DND-41 (cell line): ENCODE results near the gene RAD51B.

Experiments
- ATAC-seq: fragments of 200-7000 bp; cut with Tn5 transposase; 3 replicates; pipeline ENCODE4 v1.9.1; 2021; ENCODE audit warnings: low read depth; ENCODE audit not compliant: insufficient read depth
- DNase-seq: peaks from one replicate; pipeline ENCODE4 v3.0.0-alpha.2; 2020
- H2AFZ ChIP-seq: 2 replicates; pipeline ENCODE4 v1.6.0; 2012; ENCODE audit warnings: low read depth, low read length
- H3K27ac ChIP-seq: 2 replicates; pipeline ENCODE4 v1.5.1; 2012; ENCODE audit warnings: low read length, inconsistent platforms
- H3K27me3 ChIP-seq: fragments of 200-600 bp; sonication (generic); 2 replicates; pipeline ENCODE4 v1.6.0; 2012; ENCODE audit warnings: low read length, mild to moderate bottlenecking, inconsistent platforms; ENCODE audit not compliant: insufficient read depth, poor library complexity
- H3K36me3 ChIP-seq: 2 replicates; pipeline ENCODE4 v1.5.1; 2012; ENCODE audit warnings: low read length, inconsistent platforms; ENCODE audit not compliant: insufficient read depth
- H3K4me1 ChIP-seq: 2 replicates; pipeline ENCODE4 v1.5.1; 2012; ENCODE audit warnings: mild to moderate bottlenecking, low read length; ENCODE audit not compliant: insufficient read depth
- H3K4me2 ChIP-seq: 2 replicates; pipeline ENCODE4 v1.6.0; 2012; ENCODE audit warnings: mild to moderate bottlenecking, moderate library complexity, low read length, inconsistent platforms; ENCODE audit not compliant: insufficient read depth
- H3K4me3 ChIP-seq, 2 experiments: fragments of 200-600 bp in 1 of 2; shearing (Covaris generic) in 1 of 2; 2 replicates each; pipeline ENCODE4 v1.5.1; 2012 to 2016; ENCODE audit warnings: inconsistent platforms in 2 of 2, low read length in 2 of 2, mild to moderate bottlenecking in 2 of 2, low read depth in 1 of 2, moderate library complexity in 1 of 2
- H3K79me2 ChIP-seq: 2 replicates; pipeline ENCODE4 v1.6.0; 2012; ENCODE audit warnings: low read length, inconsistent platforms; ENCODE audit not compliant: insufficient read depth
- H3K9ac ChIP-seq: 2 replicates; pipeline ENCODE4 v1.6.0; 2012; ENCODE audit warnings: low read depth, mild to moderate bottlenecking, inconsistent platforms, low read length, moderate library complexity
- H3K9me3 ChIP-seq: 2 replicates; pipeline ENCODE4 v1.5.1; 2012; ENCODE audit warnings: low read length, moderate library complexity, mild to moderate bottlenecking, inconsistent platforms; ENCODE audit not compliant: insufficient read depth, severe bottlenecking
- H4K20me1 ChIP-seq: 2 replicates; pipeline ENCODE4 v1.6.0; 2012; ENCODE audit warnings: low read length; ENCODE audit not compliant: insufficient read depth
- CTCF ChIP-seq: IDR thresholded peaks from 2 replicates; pipeline ENCODE4 v1.5.1; 2012; ENCODE audit warnings: borderline replicate concordance, low read length, moderate library complexity, mild to moderate bottlenecking; ENCODE audit not compliant: poor library complexity, severe bottlenecking; ENCODE audit errors: extremely low read depth
- EZH2 ChIP-seq: IDR thresholded peaks from 3 replicates; pipeline ENCODE4 v1.6.1; 2012; ENCODE audit warnings: borderline replicate concordance, low read depth, mild to moderate bottlenecking, moderate library complexity, low read length, inconsistent platforms; ENCODE audit not compliant: severe bottlenecking

Gene RAD51B

GRCh38 chr14:68270342-68270741, 450.8 kb downstream of the RAD51B start:
- Histone ChIP-seq H3K4me2 (no peak overlapping the region), H3K79me2 (no peaks in the 10 kb centered on the region), H3K27me3 (no peaks in the 10 kb centered on the region), H2AFZ (no peak overlapping the region), H3K4me3 (no peak overlapping the region), H3K9me3 (no peaks in the 10 kb centered on the region), H3K36me3 (no peaks in the 10 kb centered on the region), H3K4me1 (peaks cover 1% of the 10 kb centered on the region), H3K27ac (no peak overlapping the region), H4K20me1 (no peaks in the 10 kb centered on the region), H3K9ac (no peak overlapping the region)
- ATAC-seq, result no peak
- TF ChIP-seq EZH2, result no peak
- TF ChIP-seq CTCF, result no peak
- no peak for DNase-seq

GRCh38 chr14:68271913-68272391, 452.4 kb downstream of the RAD51B start:
- DNase-seq, result no peak
- no peaks in the 10 kb centered on the region for H4K20me1 ChIP-seq
- H3K79me2 ChIP-seq, result no peaks in the 10 kb centered on the region
- TF ChIP-seq CTCF, result no peak
- TF ChIP-seq EZH2, result no peak
- no peak for ATAC-seq
- H3K27ac ChIP-seq, result no peak overlapping the region
- H3K9ac ChIP-seq, result no peak overlapping the region
- H3K36me3 ChIP-seq, result no peaks in the 10 kb centered on the region
- no peak overlapping the region for H3K4me2 ChIP-seq
- no peak overlapping the region for H2AFZ ChIP-seq
- H3K27me3 ChIP-seq, result no peaks in the 10 kb centered on the region
- H3K4me1 ChIP-seq, result peaks cover 9% of the 10 kb centered on the region
- H3K4me3 ChIP-seq, result no peak overlapping the region
- no peaks in the 10 kb centered on the region for H3K9me3 ChIP-seq

DNA sequence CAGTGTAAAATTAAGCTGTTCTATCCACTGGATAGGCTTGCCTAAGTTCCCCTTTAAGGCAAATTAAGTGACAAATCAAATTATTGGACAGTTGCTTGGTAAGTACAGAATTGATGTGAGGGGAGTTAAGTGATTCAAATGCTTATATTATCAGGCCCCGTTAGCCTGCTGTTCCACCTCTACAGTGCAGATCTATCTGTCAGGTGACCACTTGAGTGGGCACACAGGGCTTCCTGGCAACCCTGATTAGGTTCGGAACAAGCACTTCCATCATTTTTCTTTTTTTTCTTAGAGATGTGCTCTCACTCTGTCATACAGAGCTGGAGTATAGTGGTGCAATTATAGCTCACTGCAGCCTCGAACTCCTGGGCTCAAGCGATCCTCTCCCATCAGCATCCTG, 453.8 kb downstream of the RAD51B start:
- H3K4me2 ChIP-seq, result no peak overlapping the region
- H2AFZ ChIP-seq, result no peak overlapping the region
- ATAC-seq, result no peak
- DNase-seq, result no peak
- TF ChIP-seq CTCF (no peak), EZH2 (no peak)
- H3K4me3 ChIP-seq, result no peak overlapping the region
- no peaks in the 10 kb centered on the region for H3K79me2 ChIP-seq
- H3K4me1 ChIP-seq, result peaks cover 9% of the 10 kb centered on the region
- H4K20me1 ChIP-seq, result no peaks in the 10 kb centered on the region
- H3K27ac ChIP-seq, result no peak overlapping the region
- H3K9ac ChIP-seq, result no peak overlapping the region
- no peaks in the 10 kb centered on the region for H3K9me3 ChIP-seq
- no peaks in the 10 kb centered on the region for H3K27me3 ChIP-seq
- no peaks in the 10 kb centered on the region for H3K36me3 ChIP-seq

- H3K4me1 ChIP-seq, result peaks cover 9% of the 10 kb centered on the region
- H3K79me2 ChIP-seq, result no peaks in the 10 kb centered on the region
- no peak overlapping the region for H2AFZ ChIP-seq
- H4K20me1 ChIP-seq, result no peaks in the 10 kb centered on the region
- no peaks in the 10 kb centered on the region for H3K9me3 ChIP-seq
- DNase-seq (no peak), ATAC-seq (no peak)
- no peaks in the 10 kb centered on the region for H3K36me3 ChIP-seq
- no peak overlapping the region for H3K9ac ChIP-seq
- no peaks in the 10 kb centered on the region for H3K27me3 ChIP-seq
- H3K4me2 ChIP-seq, result no peak overlapping the region
- H3K4me3 ChIP-seq, result no peak overlapping the region
- H3K27ac ChIP-seq, result no peak overlapping the region
- TF ChIP-seq CTCF, result no peak
- no peak for TF ChIP-seq EZH2
Observed at GRCh38 chr14:68274725-68275124, 455.1 kb downstream of the RAD51B start.
